Spleen (tissue), 7 donors: ENCODE data around the gene PDXDC1.
"Not testable (repeated sequence)": the region's sequence is repeated elsewhere in the genome, so short reads cannot be mapped to it uniquely, and the experiment has no call there.

ENCODE experiments used
- POLR2A ChIP-seq, 3 donors: fragments of 450-650 bp; IDR thresholded peaks; one replicate each; pipeline ENCODE4 v1.5.1; 2017; ENCODE audit warnings: antibody characterized with exemption in 3 of 3, mild to moderate bottlenecking in 1 of 3
- POLR2AphosphoS5 ChIP-seq, 3 donors: sonication (generic); formaldehyde crosslinking; IDR thresholded peaks; one replicate each; pipeline ENCODE4 v1.5.1; 2017; ENCODE audit warnings: antibody characterized with exemption in 3 of 3
- TF ChIP-seq, protein P1 (sequence below), 11 experiments: fragments of 200-600 bp in 7 of 11; fragments of 450-650 bp in 4 of 11; sonication (generic) in 4 of 11; IDR thresholded peaks in 8 of 11; conservative IDR thresholded peaks in 3 of 11; 1 replicate in 7 of 11; 2 replicates in 4 of 11; pipeline versions ENCODE4 v1.4.0 to v1.8.0; 2016 to 2021; ENCODE audit warnings: antibody characterized with exemption in 11 of 11, inconsistent platforms in 4 of 11, mild to moderate bottlenecking in 1 of 11
- donor health status: DM: no; HTN: no; CAD: no; lungs with moderate emphysema.
- donor health status: DM: no; HTN: no; CAD: no.
- donor health status: DM: no; HTN: no; CAD: no.

DNA sequence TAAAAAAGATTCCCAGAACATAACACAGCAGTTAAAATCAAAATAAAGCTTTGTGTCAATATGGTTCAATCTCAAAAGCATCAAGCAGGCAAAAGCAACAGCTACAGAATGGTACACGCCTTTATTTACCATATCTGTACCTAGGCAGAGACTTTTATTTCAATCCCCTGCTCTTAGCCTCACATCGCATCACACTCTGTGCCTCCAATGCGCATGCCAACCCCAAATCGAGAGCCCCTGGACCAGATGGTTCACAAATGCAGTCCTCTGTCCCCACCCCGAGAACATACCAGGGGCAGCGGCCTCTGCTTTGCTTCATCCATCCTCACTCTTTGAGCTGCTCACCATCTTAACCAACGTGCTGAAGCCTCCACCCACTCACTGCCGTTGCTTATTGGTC is 91.9 kb downstream of the PDXDC1 start:
- TF ChIP-seq, protein P1, sequence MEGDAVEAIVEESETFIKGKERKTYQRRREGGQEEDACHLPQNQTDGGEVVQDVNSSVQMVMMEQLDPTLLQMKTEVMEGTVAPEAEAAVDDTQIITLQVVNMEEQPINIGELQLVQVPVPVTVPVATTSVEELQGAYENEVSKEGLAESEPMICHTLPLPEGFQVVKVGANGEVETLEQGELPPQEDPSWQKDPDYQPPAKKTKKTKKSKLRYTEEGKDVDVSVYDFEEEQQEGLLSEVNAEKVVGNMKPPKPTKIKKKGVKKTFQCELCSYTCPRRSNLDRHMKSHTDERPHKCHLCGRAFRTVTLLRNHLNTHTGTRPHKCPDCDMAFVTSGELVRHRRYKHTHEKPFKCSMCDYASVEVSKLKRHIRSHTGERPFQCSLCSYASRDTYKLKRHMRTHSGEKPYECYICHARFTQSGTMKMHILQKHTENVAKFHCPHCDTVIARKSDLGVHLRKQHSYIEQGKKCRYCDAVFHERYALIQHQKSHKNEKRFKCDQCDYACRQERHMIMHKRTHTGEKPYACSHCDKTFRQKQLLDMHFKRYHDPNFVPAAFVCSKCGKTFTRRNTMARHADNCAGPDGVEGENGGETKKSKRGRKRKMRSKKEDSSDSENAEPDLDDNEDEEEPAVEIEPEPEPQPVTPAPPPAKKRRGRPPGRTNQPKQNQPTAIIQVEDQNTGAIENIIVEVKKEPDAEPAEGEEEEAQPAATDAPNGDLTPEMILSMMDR (IDR thresholded peaks at IDR 0.05 in 8 of 11, conservative IDR thresholded peaks at IDR 0.05 in 3 of 11): not testable (repeated sequence)
- TF ChIP-seq POLR2A, POLR2AphosphoS5 (IDR thresholded peaks at IDR 0.05): not testable (repeated sequence)
